Heart left ventricle (tissue), 16 donors: Measurements from ENCODE around the gene SULF2. TPM values are rescaled to one million over a fixed set of nuclear protein-coding genes. Genes with fewer than 3 reads are reported as not detected.

Experiments
- ATAC-seq, 4 donors: fragments of 200-7000 bp; cut with Tn5 transposase; one replicate each; pipeline ENCODE4 v1.9.1; 2020 to 2022; ENCODE audit warnings: moderate library complexity in 4 of 4, mild to moderate bottlenecking in 3 of 4, moderate number of reproducible peaks in 1 of 4
- DNase-seq, 5 donors: peaks; one replicate each; pipeline ENCODE4 v3.0.0-alpha.2; 2020
- H3K27ac ChIP-seq, 12 donors: fragments of 200-600 bp; sonication (generic) in 4 of 12; one replicate each; pipeline versions ENCODE4 v1.5.0 to v1.8.0; 2016 to 2022; ENCODE audit warnings: mild to moderate bottlenecking in 2 of 12
- H3K27me3 ChIP-seq, 9 donors: fragments of 200-600 bp; sonication (generic) in 2 of 9; one replicate each; pipeline versions ENCODE4 v1.5.1 to v1.8.0; 2016 to 2022; ENCODE audit warnings: mild to moderate bottlenecking in 3 of 9
- H3K36me3 ChIP-seq, 9 donors: fragments of 200-600 bp; sonication (generic) in 2 of 9; one replicate each; pipeline versions ENCODE4 v1.5.0 to v1.8.0; 2018 to 2022; ENCODE audit warnings: mild to moderate bottlenecking in 2 of 9
- H3K4me1 ChIP-seq, 12 donors: fragments of 200-600 bp; sonication (generic) in 4 of 12; one replicate each; pipeline versions ENCODE4 v1.5.0 to v1.8.0; 2016 to 2022; ENCODE audit warnings: mild to moderate bottlenecking in 3 of 12
- H3K4me3 ChIP-seq, 12 donors: fragments of 200-600 bp; sonication (generic) in 4 of 12; one replicate each; pipeline versions ENCODE4 v1.5.0 to v1.8.0; 2017 to 2022; ENCODE audit warnings: mild to moderate bottlenecking in 9 of 12, moderate library complexity in 4 of 12
- H3K9me3 ChIP-seq, 12 donors: fragments of 200-600 bp; sonication (generic) in 4 of 12; one replicate each; pipeline versions ENCODE4 v1.5.0 to v1.8.0; 2016 to 2022; ENCODE audit warnings: mild to moderate bottlenecking in 1 of 12
- POLR2A ChIP-seq, 2 donors: fragments of 450-650 bp; IDR thresholded peaks; one replicate each; pipeline ENCODE4 v1.6.1; 2017; ENCODE audit warnings: antibody characterized with exemption in 2 of 2, mild to moderate bottlenecking in 2 of 2, moderate library complexity in 2 of 2
- WGBS, 4 donors: extraction: QIAGEN DNeasy Blood & Tissue Kit in 2 of 4; methylation state at CpG; one replicate each; pipeline versions ENCODE4 v1.1.5 to v1.1.7; 2013 to 2018; 5-methylcytosine and 5-hydroxymethylcytosine counted together
- intact Hi-C, 10 donors: fragments of 100-400 bp; cut with DNase I; formaldehyde crosslinking; loops; one replicate each; pipeline versions ENCODE4 v1.11.1 to v1.14.2; 2022
- polyA plus RNA-seq, 2 donors: library from polyadenylated mRNA; stranded (reverse); fragments of 200-250 nt; gene quantifications; one replicate each; pipeline ENCODE4 v1.2.3, GENCODE V29; 2013
- total RNA-seq, 9 donors: library from RNA; depleted of rRNA in 2 of 9; stranded (reverse); fragments of >200 nt in 2 of 9; fragmentation: NEBNext Ultra II Directional in 3 of 9; extraction: Animal tissue kit (Norgen Biotek cat#: 25700) in 3 of 9; gene quantifications; one replicate each; pipeline versions ENCODE4 v1.1.0 to v1.2.4, GENCODE V29; 2016 to 2023
- TF ChIP-seq, protein P1 (sequence below), 12 donors: fragments of 200-600 bp; sonication (generic) in 4 of 12; IDR thresholded peaks; one replicate each; pipeline versions ENCODE4 v1.5.0 to v1.8.0; 2018 to 2022; ENCODE audit warnings: antibody characterized with exemption in 12 of 12, mild to moderate bottlenecking in 5 of 12
- donor health status: ischemic (EF 13 %, LVEDD 7.1; RV severe dilation, severe dysfunction).
- donor health status: healthy with polysubstance abuse.
- donor health status: DM: no; HTN: yes; CAD: no.
- donor health status: DM: no; HTN: no; CAD: no.
- donor health status: ischemic (EF 25% LVEDD 6.9; RV normal size, moderate dysfunction).
- donor health status: ischemic (EF 25% LVEDD 5.7; RV mildly dilated, moderate dysfunction).
- donor health status: healthy.
- donor health status: DM: yes; HTN: yes; CAD: no.
- donor health status: ischemic (EF 35%, LVEDD 5.7; RV mildly dilated, moderate dysfunction).
- donor health status: nonischemic (EF 11% LVEDD 7.7; RV severe dilation, severe dysfunction).
- donor health status: DM: yes; HTN: yes; CAD: no.
- donor health status: PGD.
- donor health status: ischemic (EF 29% LVEDD 5.4; RV normal size, mild dysfunction).
- donor health status: nonischemic (EF 23%, LVEDD 6.1; RV moderate dilation, normal function).

SULF2 gene
- total and polyA plus RNA-seq, 11 donors = 16.7 to 51.5 (median 28.5) TPM

DNA sequence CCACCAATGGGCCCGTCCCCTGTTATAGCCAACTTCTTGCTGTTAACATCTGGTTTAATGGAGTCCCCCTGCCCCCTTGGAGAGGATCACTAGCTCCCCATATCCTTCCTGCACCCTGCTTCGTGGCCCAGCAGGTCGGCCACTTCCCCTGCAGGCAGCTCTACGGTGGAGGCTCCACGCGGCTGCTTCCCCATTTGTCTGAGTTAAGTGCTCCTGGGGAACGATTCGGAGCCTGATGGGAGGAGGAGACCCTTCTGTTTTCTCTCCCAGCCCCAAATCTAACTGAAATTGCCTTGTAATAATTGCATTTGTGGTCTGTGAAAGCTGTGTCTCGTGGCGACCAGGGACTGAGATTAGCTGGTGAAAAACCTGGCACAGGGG lies 74.6 kb downstream of the SULF2 start:
- DNase-seq (no peak), ATAC-seq (no peak)
- Histone ChIP-seq H3K27ac (no peak overlapping the region), H3K9me3 (no peaks in the 10 kb centered on the region), H3K4me1 (peaks cover 0 to 37% (median 9%) of the 10 kb centered on the region in 12 donors), H3K27me3 (no peaks in the 10 kb centered on the region), H3K4me3 (no peak overlapping the region), H3K36me3 (no peaks in the 10 kb centered on the region)
- WGBS, 4 donors = 70 to 85% (median 79%) methylated on average over 8 to 10 of the region's 10 CpGs
- TF ChIP-seq, protein P1, sequence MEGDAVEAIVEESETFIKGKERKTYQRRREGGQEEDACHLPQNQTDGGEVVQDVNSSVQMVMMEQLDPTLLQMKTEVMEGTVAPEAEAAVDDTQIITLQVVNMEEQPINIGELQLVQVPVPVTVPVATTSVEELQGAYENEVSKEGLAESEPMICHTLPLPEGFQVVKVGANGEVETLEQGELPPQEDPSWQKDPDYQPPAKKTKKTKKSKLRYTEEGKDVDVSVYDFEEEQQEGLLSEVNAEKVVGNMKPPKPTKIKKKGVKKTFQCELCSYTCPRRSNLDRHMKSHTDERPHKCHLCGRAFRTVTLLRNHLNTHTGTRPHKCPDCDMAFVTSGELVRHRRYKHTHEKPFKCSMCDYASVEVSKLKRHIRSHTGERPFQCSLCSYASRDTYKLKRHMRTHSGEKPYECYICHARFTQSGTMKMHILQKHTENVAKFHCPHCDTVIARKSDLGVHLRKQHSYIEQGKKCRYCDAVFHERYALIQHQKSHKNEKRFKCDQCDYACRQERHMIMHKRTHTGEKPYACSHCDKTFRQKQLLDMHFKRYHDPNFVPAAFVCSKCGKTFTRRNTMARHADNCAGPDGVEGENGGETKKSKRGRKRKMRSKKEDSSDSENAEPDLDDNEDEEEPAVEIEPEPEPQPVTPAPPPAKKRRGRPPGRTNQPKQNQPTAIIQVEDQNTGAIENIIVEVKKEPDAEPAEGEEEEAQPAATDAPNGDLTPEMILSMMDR (IDR thresholded peaks at IDR 0.05) = no peak
- TF ChIP-seq POLR2A (IDR thresholded peaks at IDR 0.05) = no peak
- intact Hi-C loops = no loop called here

DNA sequence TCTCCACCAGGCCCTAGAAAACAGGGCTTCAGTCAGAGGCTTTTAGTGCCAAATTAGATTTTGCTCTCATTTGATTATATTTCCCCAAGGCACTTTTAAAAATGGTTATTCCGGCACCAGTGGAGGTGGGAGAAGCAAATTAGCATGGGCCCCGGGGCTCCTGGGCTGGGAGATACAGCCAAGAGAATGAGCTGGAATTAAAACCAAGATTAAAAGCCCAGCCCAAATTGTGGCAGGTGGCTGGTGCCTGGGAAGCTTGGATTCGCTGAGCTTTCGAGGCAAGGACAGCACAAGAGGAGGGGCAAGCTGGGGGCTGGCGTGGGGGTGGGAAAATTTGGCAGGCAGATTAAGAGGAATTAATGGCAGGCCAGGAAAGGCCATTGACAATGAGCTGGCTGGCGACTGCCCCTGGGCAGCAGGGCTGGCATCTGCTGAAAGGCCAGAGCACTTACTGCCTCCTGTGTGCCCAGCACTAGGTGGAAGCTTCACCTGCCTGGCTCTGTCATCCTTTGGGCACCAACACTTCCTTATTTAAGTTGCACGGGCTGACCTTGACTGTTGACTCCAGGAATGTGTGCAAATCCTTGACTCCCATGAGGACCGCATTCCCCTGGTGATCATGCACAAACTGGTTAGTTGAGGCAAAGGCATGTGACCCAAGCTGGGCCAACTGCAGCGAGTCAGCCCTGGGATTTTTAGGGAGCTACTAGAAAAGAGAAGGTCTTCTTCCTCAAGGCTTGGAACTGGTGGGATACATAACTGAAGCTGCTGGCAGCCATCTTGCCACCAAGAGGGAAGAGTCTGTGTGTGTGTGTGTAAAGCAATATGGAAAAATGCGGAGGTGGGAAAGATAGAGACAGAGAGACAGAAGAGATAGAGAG lies 76.1 kb downstream of the SULF2 start:
- no peak for ATAC-seq
- intact Hi-C loops = no loop called here

DNA sequence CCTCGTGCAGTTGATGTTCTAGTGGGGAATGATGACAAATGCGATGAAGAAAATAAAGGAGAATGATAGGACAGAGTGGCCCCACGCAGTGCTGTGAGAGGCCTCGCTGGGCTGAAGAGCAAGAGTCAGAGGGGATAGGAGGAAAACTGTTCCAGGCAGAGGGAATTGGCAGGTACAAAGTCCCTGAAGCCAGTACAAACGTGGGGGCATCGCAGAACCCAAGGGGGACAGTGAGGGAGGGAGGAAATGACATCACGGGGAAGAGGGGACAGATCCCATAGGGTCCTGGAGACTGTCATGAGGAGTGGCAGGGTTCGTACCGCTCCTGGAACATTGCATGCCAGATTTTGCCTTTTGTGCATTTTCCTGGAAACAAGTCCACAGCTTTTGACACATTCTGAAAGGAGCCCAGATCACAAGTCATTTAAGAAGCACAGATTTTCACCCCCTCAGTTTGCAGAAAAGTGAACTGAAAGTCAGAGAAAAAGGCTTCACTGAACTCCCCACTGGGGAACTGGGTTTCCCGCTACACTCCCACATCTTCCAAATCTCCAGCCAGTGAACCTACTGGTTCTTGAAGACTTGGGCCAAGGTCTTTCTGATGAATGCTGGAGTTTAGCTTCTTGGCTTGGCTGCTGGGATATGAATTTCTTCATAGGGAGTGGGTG lies 77.0 kb downstream of the SULF2 start:
- TF ChIP-seq POLR2A (IDR thresholded peaks at IDR 0.05) = no peak
- TF ChIP-seq, protein P1 (IDR thresholded peaks at IDR 0.05) = no peak
- Histone ChIP-seq H3K4me1 (peaks cover 0 to 50% (median 19%) of the 10 kb centered on the region in 12 donors), H3K27ac (no peak overlapping the region), H3K27me3 (no peaks in the 10 kb centered on the region), H3K9me3 (no peaks in the 10 kb centered on the region), H3K36me3 (no peaks in the 10 kb centered on the region), H3K4me3 (no peak overlapping the region)
- WGBS, 4 donors = 69 to 72% (median 71%) methylated on average over 10 of the region's 10 CpGs
- ATAC-seq (no peak), DNase-seq (no peak)
- intact Hi-C loops = no loop called here

More for the DNA sequence above, 76.1 kb downstream of the SULF2 start:
- 72 to 92% (median 81%) methylated on average over 10 of the region's 10 CpGs for WGBS, 4 donors
- Histone ChIP-seq H3K4me1 (peaks cover 0 to 51% (median 19%) of the 10 kb centered on the region in 12 donors), H3K4me3 (no peak overlapping the region), H3K9me3 (no peaks in the 10 kb centered on the region), H3K36me3 (no peaks in the 10 kb centered on the region), H3K27me3 (no peaks in the 10 kb centered on the region), H3K27ac (no peak overlapping the region)
- no peak for DNase-seq
- no peak for TF ChIP-seq POLR2A (IDR thresholded peaks at IDR 0.05)
- TF ChIP-seq, protein P1 (IDR thresholded peaks at IDR 0.05) = no peak

DNA sequence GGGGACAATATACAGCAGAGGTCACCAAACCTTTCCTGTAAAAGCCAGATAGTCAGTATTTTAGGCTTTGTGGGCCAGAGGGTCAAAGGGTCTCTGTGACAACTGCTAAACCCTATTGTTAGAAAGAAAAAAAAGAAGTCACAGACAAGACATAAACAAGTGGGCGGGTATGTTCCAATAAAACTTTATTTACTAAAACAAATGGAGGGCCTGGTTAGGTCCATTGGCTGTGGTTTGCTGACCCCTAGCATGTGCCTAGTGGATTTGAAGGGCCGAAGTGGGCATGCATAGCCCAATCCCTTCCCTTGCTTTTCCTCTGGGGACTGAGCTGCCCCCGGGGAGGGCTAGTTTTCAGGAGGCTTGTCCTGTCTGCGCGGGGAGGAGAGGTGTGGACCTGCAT lies 78.9 kb downstream of the SULF2 start:
- intact Hi-C loops = no loop called here
- Histone ChIP-seq H3K4me1 (peaks cover 0 to 50% (median 19%) of the 10 kb centered on the region in 12 donors), H3K9me3 (no peaks in the 10 kb centered on the region), H3K27ac (peak overlapping the region in 8 of 12 donors; percentile 15 to 69 (median 40)), H3K36me3 (peaks cover 0 to 8% (median 0%) of the 10 kb centered on the region in 9 donors), H3K4me3 (no peak overlapping the region), H3K27me3 (no peaks in the 10 kb centered on the region)
- TF ChIP-seq POLR2A (IDR thresholded peaks at IDR 0.05) = no peak
- TF ChIP-seq, protein P1 (IDR thresholded peaks at IDR 0.05) = no peak
- WGBS, 4 donors = 69 to 78% (median 75%) methylated on average over 5 of the region's 5 CpGs
- peak in 1 of 4 donors; percentile 34 for ATAC-seq
- no peak for DNase-seq
